SJSA1 (cell line): ENCODE data around the gene AP2M1. TPM values are rescaled to one million over a fixed set of nuclear protein-coding genes. Genes with fewer than 3 reads are reported as not detected.

ENCODE experiments used
- DNase-seq, 2 experiments: peaks; one replicate each; pipeline ENCODE4 v3.0.0-alpha.2; 2015 to 2020; ENCODE audit warnings: low spot score in 2 of 2, low read depth in 1 of 2
- H3K27ac ChIP-seq: fragments of 250-450 bp; sonication (Bioruptor Pico); 2 replicates; pipeline ENCODE4 v1.5.1; 2020; ENCODE audit warnings: mild to moderate bottlenecking, moderate library complexity
- H3K27me3 ChIP-seq: fragments of 250-450 bp; sonication (Bioruptor Pico); replicated peaks from 2 replicates; pipeline ENCODE4 v1.5.1; 2020; ENCODE audit warnings: mild to moderate bottlenecking, moderate library complexity
- H3K36me3 ChIP-seq: fragments of 250-450 bp; sonication (Bioruptor Pico); 2 replicates; pipeline ENCODE4 v1.5.1; 2020; ENCODE audit warnings: mild to moderate bottlenecking
- H3K4me1 ChIP-seq: fragments of 250-450 bp; sonication (Bioruptor Pico); replicated peaks from 2 replicates; pipeline ENCODE4 v1.6.1; 2021; ENCODE audit warnings: mild to moderate bottlenecking
- H3K4me3 ChIP-seq: fragments of 250-450 bp; sonication (Bioruptor Pico); 2 replicates; pipeline ENCODE4 v1.5.1; 2020; ENCODE audit warnings: mild to moderate bottlenecking
- H3K9me3 ChIP-seq: fragments of 250-450 bp; sonication (Bioruptor Pico); replicated peaks from 2 replicates; pipeline ENCODE4 v1.5.1; 2020; ENCODE audit warnings: mild to moderate bottlenecking
- total RNA-seq: library from RNA; depleted of rRNA; stranded (reverse); fragments of >200 nt; shearing (Covaris generic); gene quantifications from 2 replicates; pipeline ENCODE4 v1.2.3, GENCODE V29; 2014; rRNA removed

The AP2M1 gene
- total RNA-seq = 282 and 609 TPM in 2 replicates

GRCh38 chr3:184174646-184175492 lies at the start of gene AP2M1:
TSS of gene AP2M1 (plus strand) at chr3:184174855. CDS start at chr3:184176994, 2,139 bp downstream.
- peaks cover 65% of the 10 kb centered on the region for H3K4me1 ChIP-seq

GRCh38 chr3:184126006-184126405 lies 48.6 kb upstream of the AP2M1 start:
- peak in 1 of 2 experiments; percentile 28 for DNase-seq
- Histone ChIP-seq H3K27ac (no peak overlapping the region), H3K36me3 (no peaks in the 10 kb centered on the region), H3K27me3 (no peaks in the 10 kb centered on the region), H3K9me3 (no peaks in the 10 kb centered on the region), H3K4me1 (peaks cover 20% of the 10 kb centered on the region), H3K4me3 (no peak overlapping the region)

More at GRCh38 chr3:184174646-184175492, at the start of gene AP2M1:
- Histone ChIP-seq H3K9me3 (no peaks in the 10 kb centered on the region), H3K36me3 (peaks cover 73% of the 10 kb centered on the region), H3K27ac (peak within 1 kb of the TSS; percentile 66), H3K27me3 (no peaks in the 10 kb centered on the region), H3K4me3 (peak within 1 kb of the TSS; percentile 88)
- DNase-seq = peak; percentile 95 to 98

GRCh38 chr3:184129012-184129411 lies 45.6 kb upstream of the AP2M1 start:
- DNase-seq = no peak
- H3K36me3 ChIP-seq = no peaks in the 10 kb centered on the region
- H3K4me1 ChIP-seq = peaks cover 13% of the 10 kb centered on the region
- H3K27me3 ChIP-seq = no peaks in the 10 kb centered on the region
- no peak overlapping the region for H3K27ac ChIP-seq
- no peak overlapping the region for H3K4me3 ChIP-seq
- no peaks in the 10 kb centered on the region for H3K9me3 ChIP-seq

- no peaks in the 10 kb centered on the region for H3K27me3 ChIP-seq
- H3K36me3 ChIP-seq = peaks cover 16% of the 10 kb centered on the region
- peaks cover 27% of the 10 kb centered on the region for H3K4me1 ChIP-seq
- DNase-seq = no peak
- no peak overlapping the region for H3K27ac ChIP-seq
- H3K4me3 ChIP-seq = no peak overlapping the region
- no peaks in the 10 kb centered on the region for H3K9me3 ChIP-seq
Observed at GRCh38 chr3:184132945-184133344, 41.7 kb upstream of the AP2M1 start.

- peak; percentile 66 to 84 for DNase-seq
- peak overlapping the region; percentile 62 for H3K27ac ChIP-seq
- peak overlapping the region; percentile 73 for H3K4me3 ChIP-seq
- no peaks in the 10 kb centered on the region for H3K27me3 ChIP-seq
- peaks cover 27% of the 10 kb centered on the region for H3K4me1 ChIP-seq
- H3K36me3 ChIP-seq = peaks cover 24% of the 10 kb centered on the region
- H3K9me3 ChIP-seq = no peaks in the 10 kb centered on the region
Observed at GRCh38 chr3:184133840-184134745, 40.6 kb upstream of the AP2M1 start.

GRCh38 chr3:184134746-184135148 lies 39.9 kb upstream of the AP2M1 start:
- peaks cover 27% of the 10 kb centered on the region for H3K4me1 ChIP-seq
- DNase-seq = no peak
- peak overlapping the region; percentile 62 for H3K27ac ChIP-seq
- no peaks in the 10 kb centered on the region for H3K9me3 ChIP-seq
- H3K36me3 ChIP-seq = peaks cover 28% of the 10 kb centered on the region
- H3K4me3 ChIP-seq = peak overlapping the region; percentile 73
- no peaks in the 10 kb centered on the region for H3K27me3 ChIP-seq

GRCh38 chr3:184135149-184135910 lies 39.3 kb upstream of the AP2M1 start, which contains the start of gene EIF2B5:
TSS of gene EIF2B5 (plus strand) at chr3:184135358. CDS start at chr3:184135386, 28 bp downstream.
- Histone ChIP-seq H3K27ac (peak within 1 kb of the TSS; percentile 62), H3K36me3 (peaks cover 34% of the 10 kb centered on the region), H3K27me3 (no peaks in the 10 kb centered on the region), H3K9me3 (no peaks in the 10 kb centered on the region), H3K4me3 (peak within 1 kb of the TSS; percentile 73), H3K4me1 (peaks cover 27% of the 10 kb centered on the region)
- peak; percentile 90 to 92 for DNase-seq

GRCh38 chr3:184135911-184136260 lies 38.8 kb upstream of the AP2M1 start:
- no peak for DNase-seq
- H3K27me3 ChIP-seq = no peaks in the 10 kb centered on the region
- H3K36me3 ChIP-seq = peaks cover 39% of the 10 kb centered on the region
- H3K27ac ChIP-seq = peak overlapping the region; percentile 62
- H3K4me3 ChIP-seq = peak overlapping the region; percentile 73
- no peaks in the 10 kb centered on the region for H3K9me3 ChIP-seq
- peaks cover 27% of the 10 kb centered on the region for H3K4me1 ChIP-seq

GRCh38 chr3:184140436-184140835 lies 34.2 kb upstream of the AP2M1 start:
- no peak overlapping the region for H3K27ac ChIP-seq
- peaks cover 11% of the 10 kb centered on the region; the same call in 1 of the 2 replicates for H3K4me1 ChIP-seq
- no peak overlapping the region for H3K4me3 ChIP-seq
- no peaks in the 10 kb centered on the region for H3K27me3 ChIP-seq
- no peaks in the 10 kb centered on the region for H3K9me3 ChIP-seq
- peaks cover 82% of the 10 kb centered on the region for H3K36me3 ChIP-seq
- no peak for DNase-seq

GRCh38 chr3:184142199-184142598 lies 32.5 kb upstream of the AP2M1 start:
- no peaks in the 10 kb centered on the region for H3K9me3 ChIP-seq
- H3K4me3 ChIP-seq = no peak overlapping the region
- no peaks in the 10 kb centered on the region for H3K27me3 ChIP-seq
- no peaks in the 10 kb centered on the region for H3K4me1 ChIP-seq
- peaks cover 92% of the 10 kb centered on the region for H3K36me3 ChIP-seq
- no peak for DNase-seq
- H3K27ac ChIP-seq = no peak overlapping the region

- Histone ChIP-seq H3K27me3 (no peaks in the 10 kb centered on the region), H3K4me1 (no peaks in the 10 kb centered on the region), H3K9me3 (no peaks in the 10 kb centered on the region), H3K36me3 (peaks cover 81% of the 10 kb centered on the region), H3K4me3 (no peak overlapping the region), H3K27ac (no peak overlapping the region)
- DNase-seq = no peak
Observed at GRCh38 chr3:184143327-184143726, 31.3 kb upstream of the AP2M1 start.

- H3K4me3 ChIP-seq = no peak overlapping the region
- H3K4me1 ChIP-seq = no peaks in the 10 kb centered on the region
- no peak overlapping the region for H3K27ac ChIP-seq
- DNase-seq = no peak
- H3K36me3 ChIP-seq = peaks cover 75% of the 10 kb centered on the region
- H3K27me3 ChIP-seq = no peaks in the 10 kb centered on the region
- no peaks in the 10 kb centered on the region for H3K9me3 ChIP-seq
Observed at GRCh38 chr3:184144505-184144904, 30.1 kb upstream of the AP2M1 start.

GRCh38 chr3:184145111-184145524 lies 29.5 kb upstream of the AP2M1 start:
- Histone ChIP-seq H3K9me3 (no peaks in the 10 kb centered on the region), H3K27ac (no peak overlapping the region), H3K4me1 (no peaks in the 10 kb centered on the region), H3K36me3 (peaks cover 69% of the 10 kb centered on the region), H3K4me3 (no peak overlapping the region), H3K27me3 (no peaks in the 10 kb centered on the region)
- peak in 1 of 2 experiments; percentile 25 for DNase-seq
